ENCODE measurements around the gene ANKRD44.
"Not testable (repeated sequence)": the region's sequence is repeated elsewhere in the genome, so short reads cannot be mapped to it uniquely, and the experiment has no call there.

The ANKRD44 gene

DNA sequence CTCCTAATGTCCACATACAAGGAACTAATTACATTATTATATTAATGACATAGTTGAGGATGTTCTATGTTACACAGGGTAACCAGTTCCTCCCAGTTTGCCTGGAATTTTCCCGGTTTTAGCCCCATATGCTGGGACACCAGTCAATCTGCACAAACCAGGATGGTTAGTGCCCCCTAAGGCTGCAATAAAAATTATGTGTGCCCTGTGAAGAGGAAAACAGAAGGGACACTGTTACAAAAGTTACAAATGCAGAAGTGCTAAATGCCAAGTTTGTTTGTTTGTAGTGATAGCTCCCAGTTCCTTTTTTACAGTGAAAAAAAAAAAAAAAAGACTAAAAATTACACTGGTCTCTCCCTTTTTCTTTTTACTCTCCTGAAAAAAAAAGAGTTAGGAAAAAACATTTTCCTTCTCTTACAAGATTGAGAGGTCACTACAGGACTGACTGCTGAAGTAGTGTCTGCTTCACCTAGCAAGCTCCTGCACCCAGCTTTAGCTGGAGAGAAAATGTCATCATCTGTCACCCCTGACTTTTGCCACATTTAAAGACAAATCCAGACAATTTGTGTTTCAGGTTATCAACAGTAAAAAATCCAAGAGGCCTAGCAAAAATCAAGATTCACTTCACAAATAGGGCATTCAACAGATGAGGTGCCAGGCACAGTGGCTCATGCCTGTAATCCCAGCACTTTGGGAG lies 3.2 kb downstream of the ANKRD44 start:
- DNase-seq, result no peak
- Mint-ChIP-seq H3K4me3 (peak overlapping the region; percentile 93), H3K4me1 (peaks cover 66% of the 10 kb centered on the region)

GRCh38 chr2:197306696-197307040 lies 3.9 kb downstream of the ANKRD44 start:
- DNase-seq (no peak), ATAC-seq (no peak)
- Mint-ChIP-seq H3K27me3 (no peaks in the 10 kb centered on the region), H3K27ac (peak overlapping the region; percentile 83 to 89), H3K9me3 (no peaks in the 10 kb centered on the region), H3K4me1 (peaks cover 66% of the 10 kb centered on the region), H3K4me3 (peak overlapping the region; percentile 77 to 80)

More for the DNA sequence above, 3.2 kb downstream of the ANKRD44 start:
- Mint-ChIP-seq H3K27me3 (no peaks in the 10 kb centered on the region), H3K27ac (peak overlapping the region; percentile 91 to 97), H3K9me3 (no peaks in the 10 kb centered on the region)
- ATAC-seq, result no peak

DNA sequence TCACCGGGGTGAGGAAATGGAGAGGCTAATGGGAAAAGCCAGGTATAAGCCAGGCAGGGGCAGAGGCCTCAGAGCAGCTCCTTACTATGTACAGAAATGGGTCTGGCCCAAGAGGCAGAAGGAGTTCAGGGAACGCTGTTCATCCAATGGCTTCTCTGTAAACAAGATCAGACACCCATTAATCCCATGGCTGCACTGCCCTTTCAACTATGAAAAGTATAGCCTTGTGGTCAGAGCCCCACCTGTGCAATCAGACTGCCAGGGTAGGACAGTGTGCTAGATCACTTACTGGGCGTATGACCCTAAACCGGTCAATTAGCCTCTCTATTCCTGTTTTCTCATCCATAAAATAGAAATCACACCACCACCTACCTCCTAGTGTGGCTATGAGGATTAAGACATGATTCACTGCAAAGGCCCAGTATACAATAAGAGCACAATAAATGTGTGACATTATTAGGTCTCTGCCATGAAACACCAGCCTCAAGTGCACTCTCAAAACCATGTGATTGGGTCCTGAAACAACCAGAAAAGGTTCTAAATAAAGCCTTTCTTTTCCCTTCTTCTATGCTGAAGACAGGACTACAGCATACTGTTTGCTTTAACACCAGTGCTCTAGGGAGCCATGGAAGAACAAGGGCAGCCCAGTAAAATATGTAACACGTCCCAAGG lies 4.4 kb downstream of the ANKRD44 start:
- Mint-ChIP-seq H3K27ac (peak overlapping the region; percentile 83 to 89), H3K27me3 (no peaks in the 10 kb centered on the region), H3K9me3 (no peaks in the 10 kb centered on the region), H3K4me3 (peak overlapping the region; percentile 77 to 80), H3K4me1 (peaks cover 66% of the 10 kb centered on the region)
- no peak for ATAC-seq
- no peak for DNase-seq

GRCh38 chr2:197304556-197305011 lies 6.0 kb downstream of the ANKRD44 start:
- H3K27me3 Mint-ChIP-seq, result no peaks in the 10 kb centered on the region
- H3K4me1 Mint-ChIP-seq, result peaks cover 79% of the 10 kb centered on the region
- peak; percentile 72 for ATAC-seq

DNA sequence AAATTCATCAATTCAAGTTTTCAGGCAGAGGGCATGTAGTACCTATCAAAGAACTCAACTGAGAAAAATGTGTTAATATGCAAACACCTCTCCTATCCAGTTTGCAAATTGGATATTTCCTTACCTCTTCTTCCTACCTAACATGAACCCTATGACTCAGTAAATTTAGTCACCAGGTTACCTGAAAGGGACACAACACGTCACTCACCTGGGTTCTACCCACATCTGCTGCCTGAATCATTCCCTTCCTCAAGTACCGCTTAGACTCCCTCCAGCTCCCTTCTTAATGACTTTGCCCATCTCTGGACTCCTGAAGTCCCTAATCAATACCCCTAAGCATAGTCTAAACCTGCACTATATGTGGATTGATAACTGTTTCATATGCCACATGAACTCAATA lies 10.4 kb downstream of the ANKRD44 start:
- DNase-seq (no peak), ATAC-seq (no peak)
- Mint-ChIP-seq H3K27me3 (no peaks in the 10 kb centered on the region), H3K9me3 (no peaks in the 10 kb centered on the region), H3K4me1 (peaks cover 93% of the 10 kb centered on the region), H3K27ac (peak overlapping the region in 1 of 2 donors; percentile 0), H3K4me3 (peak overlapping the region; percentile 5 to 14)

More at GRCh38 chr2:197304556-197305011, 6.0 kb downstream of the ANKRD44 start:
- Mint-ChIP-seq H3K4me3 (peak overlapping the region; percentile 80 to 82), H3K9me3 (no peaks in the 10 kb centered on the region), H3K27ac (peak overlapping the region; percentile 89 to 93)
- DNase-seq, result peak in 1 of 2 donors; percentile 61

DNA sequence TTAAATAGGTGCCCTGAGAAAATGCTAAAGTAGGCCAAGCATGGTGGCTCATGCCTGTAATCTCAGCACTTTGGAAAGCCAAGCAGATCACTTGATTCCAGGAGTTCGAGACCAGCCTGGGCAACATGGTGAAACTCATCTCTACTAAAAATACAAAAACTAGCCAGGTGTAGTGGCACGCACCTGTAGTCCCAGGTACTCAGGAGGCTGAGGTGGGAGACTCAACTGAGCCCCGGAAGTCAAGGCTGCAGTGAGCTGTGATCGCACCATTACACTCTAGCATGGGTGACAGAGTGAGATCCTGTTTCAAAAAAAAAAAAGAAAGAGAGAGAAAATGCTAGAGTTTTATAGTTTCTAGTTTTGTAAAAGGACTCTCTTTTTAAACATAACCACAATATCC lies 12.0 kb downstream of the ANKRD44 start:
- H3K27ac Mint-ChIP-seq, result peak overlapping the region in 1 of 2 donors; percentile 95
- H3K4me1 Mint-ChIP-seq, result peaks cover 93% of the 10 kb centered on the region
- peak overlapping the region; percentile 60 to 80 for H3K4me3 Mint-ChIP-seq
- H3K27me3 Mint-ChIP-seq, result no peaks in the 10 kb centered on the region
- no peaks in the 10 kb centered on the region for H3K9me3 Mint-ChIP-seq
- DNase-seq (no peak), ATAC-seq (peak; percentile 41)

- no peaks in the 10 kb centered on the region for H3K9me3 Mint-ChIP-seq
- DNase-seq (no peak), ATAC-seq (peak; percentile 63)
- H3K4me1 Mint-ChIP-seq, result peaks cover 93% of the 10 kb centered on the region
- no peaks in the 10 kb centered on the region for H3K27me3 Mint-ChIP-seq
- H3K4me3 Mint-ChIP-seq, result peak overlapping the region; percentile 60 to 80
- H3K27ac Mint-ChIP-seq, result peak overlapping the region; percentile 77 to 95
These were observed 12.7 kb downstream of the ANKRD44 start for GRCh38 chr2:197297772-197298318.

DNA sequence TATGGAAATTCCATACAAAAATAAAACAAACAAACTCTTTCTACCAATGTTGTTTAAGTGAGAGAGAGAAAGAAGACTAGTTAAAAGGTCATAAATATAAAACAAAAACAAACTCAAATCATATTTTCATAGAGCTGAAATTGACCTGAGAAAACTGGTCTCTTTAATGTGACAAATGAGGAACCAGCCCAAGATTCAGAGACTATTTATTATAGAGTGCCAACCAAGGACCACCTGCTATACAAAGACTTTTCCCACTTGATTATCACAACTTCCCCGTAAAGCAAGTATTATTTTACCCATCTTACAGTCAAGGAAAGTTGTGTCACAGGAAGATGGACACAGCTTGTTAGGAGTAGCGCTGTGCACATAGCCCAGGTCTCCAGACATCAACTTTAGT lies 13.3 kb downstream of the ANKRD44 start:
- Mint-ChIP-seq H3K27me3 (no peaks in the 10 kb centered on the region), H3K4me1 (peaks cover 93% of the 10 kb centered on the region), H3K27ac (peak overlapping the region; percentile 69 to 73), H3K4me3 (peak overlapping the region; percentile 38 to 80), H3K9me3 (no peaks in the 10 kb centered on the region)
- ATAC-seq, result no peak
- no peak for DNase-seq

DNA sequence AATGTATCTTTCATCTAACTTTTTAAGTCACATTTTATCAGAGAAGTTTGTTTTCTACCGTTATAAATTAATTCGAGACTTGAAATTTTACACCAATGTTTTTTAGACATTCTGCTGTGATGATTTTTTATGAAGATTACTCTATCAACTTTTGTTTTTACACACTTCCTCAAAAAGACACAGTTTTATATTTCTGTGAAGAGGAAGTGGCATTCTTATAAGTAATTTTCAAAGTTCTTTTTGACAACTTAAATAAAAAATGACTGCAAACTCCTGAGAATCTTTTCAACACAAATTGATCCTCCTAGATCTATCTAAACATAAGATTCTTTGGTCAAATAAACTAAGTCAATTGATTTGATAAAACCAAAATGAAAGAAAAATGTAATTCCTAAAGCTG lies 13.7 kb downstream of the ANKRD44 start:
- DNase-seq, result no peak
- H3K4me3 Mint-ChIP-seq, result peak overlapping the region; percentile 38 to 80
- no peak for ATAC-seq
- no peaks in the 10 kb centered on the region for H3K27me3 Mint-ChIP-seq
- peak overlapping the region; percentile 69 to 73 for H3K27ac Mint-ChIP-seq
- peaks cover 93% of the 10 kb centered on the region for H3K4me1 Mint-ChIP-seq
- peaks cover 0 to 3% of the 10 kb centered on the region in 2 donors for H3K9me3 Mint-ChIP-seq

GRCh38 chr2:197294260-197294659 lies 16.3 kb downstream of the ANKRD44 start:
- Mint-ChIP-seq H3K27me3 (no peaks in the 10 kb centered on the region), H3K4me1 (peaks cover 88% of the 10 kb centered on the region), H3K4me3 (peak overlapping the region; percentile 72 to 80), H3K9me3 (peaks cover 4 to 6% of the 10 kb centered on the region in 2 donors), H3K27ac (peak overlapping the region; percentile 91 to 99)
- no peak for DNase-seq
- peak; percentile 48 for ATAC-seq

GRCh38 chr2:197293252-197294007 lies 17.1 kb downstream of the ANKRD44 start:
- peak overlapping the region; percentile 91 to 99 for H3K27ac Mint-ChIP-seq
- DNase-seq (peak; percentile 43 to 66), ATAC-seq (peak; percentile 89)
- no peaks in the 10 kb centered on the region for H3K27me3 Mint-ChIP-seq
- H3K4me3 Mint-ChIP-seq, result peak overlapping the region; percentile 72 to 80
- peaks cover 4 to 6% of the 10 kb centered on the region in 2 donors for H3K9me3 Mint-ChIP-seq
- H3K4me1 Mint-ChIP-seq, result peaks cover 85% of the 10 kb centered on the region

DNA sequence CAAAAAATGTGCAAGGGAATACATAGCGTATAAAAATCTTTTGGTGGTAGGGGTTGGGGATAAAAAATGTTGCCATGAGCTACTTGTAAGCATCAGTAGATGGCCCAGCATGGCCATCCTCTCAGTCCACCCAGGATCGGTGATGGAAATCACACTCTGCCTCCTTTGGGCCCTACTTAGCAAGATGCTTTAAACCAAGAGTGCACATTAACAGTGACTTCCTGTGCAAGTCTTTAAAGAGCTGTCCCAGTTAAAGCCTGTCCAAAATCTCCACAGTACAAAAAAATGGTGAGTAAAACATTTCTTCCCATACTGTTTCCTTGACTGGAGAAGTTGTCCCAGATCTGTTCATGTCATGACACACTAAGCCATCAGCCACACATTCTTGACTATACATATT lies 18.0 kb downstream of the ANKRD44 start:
- Mint-ChIP-seq H3K27me3 (no peaks in the 10 kb centered on the region), H3K4me1 (peaks cover 85% of the 10 kb centered on the region), H3K4me3 (peak overlapping the region; percentile 72 to 80), H3K27ac (peak overlapping the region; percentile 91 to 99), H3K9me3 (peaks cover 4 to 6% of the 10 kb centered on the region in 2 donors)
- ATAC-seq (peak; percentile 48), DNase-seq (no peak)

DNA sequence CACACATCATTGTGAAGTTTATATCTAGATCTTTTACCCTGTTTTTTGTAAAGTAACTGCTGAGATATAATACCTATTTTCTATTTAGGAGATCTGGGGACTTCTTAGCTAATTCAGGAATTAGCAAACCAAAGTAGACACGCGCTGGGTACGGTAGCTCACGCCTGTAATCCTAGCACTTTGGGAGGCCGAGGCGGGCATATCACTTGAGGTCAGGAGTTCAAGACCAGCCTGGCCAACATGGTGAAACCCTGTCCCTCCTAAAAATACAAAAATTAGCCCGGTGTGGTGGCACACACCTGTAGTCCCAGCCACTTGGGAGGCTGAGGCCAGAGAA lies 23.0 kb downstream of the ANKRD44 start:
- ATAC-seq, result peak; percentile 6
- Mint-ChIP-seq H3K4me3 (peak overlapping the region; percentile 82 to 83), H3K27ac (peak overlapping the region; percentile 96 to 97), H3K4me1 (peaks cover 87% of the 10 kb centered on the region)
- not testable (repeated sequence) for H3K27me3 Mint-ChIP-seq, H3K9me3 Mint-ChIP-seq, DNase-seq

GRCh38 chr2:197286805-197287595 lies 23.6 kb downstream of the ANKRD44 start:
- DNase-seq, result peak in 1 of 2 donors; percentile 58
- H3K9me3 Mint-ChIP-seq, result peaks cover 4 to 5% of the 10 kb centered on the region in 2 donors
- H3K27ac Mint-ChIP-seq, result peak overlapping the region; percentile 96 to 97
- peaks cover 87% of the 10 kb centered on the region for H3K4me1 Mint-ChIP-seq
- ATAC-seq, result peak; percentile 97
- H3K27me3 Mint-ChIP-seq, result no peaks in the 10 kb centered on the region
- peak overlapping the region; percentile 82 to 83 for H3K4me3 Mint-ChIP-seq

GRCh38 chr2:197285361-197285760 lies 25.2 kb downstream of the ANKRD44 start:
- Mint-ChIP-seq H3K27ac (peak overlapping the region in 1 of 2 donors; percentile 47), H3K9me3 (peaks cover 0 to 4% of the 10 kb centered on the region in 2 donors), H3K4me1 (peaks cover 91% of the 10 kb centered on the region), H3K27me3 (no peaks in the 10 kb centered on the region), H3K4me3 (peak overlapping the region; percentile 27 to 40)
- ATAC-seq (no peak), DNase-seq (no peak)
